Uterus (tissue), 2 donors: ENCODE results near the gene XNDC1N.

Source experiments
- CTCF ChIP-seq, 4 experiments: fragments of 200-600 bp in 2 of 4; fragments of 450-650 bp in 2 of 4; sonication (generic) in 2 of 4; IDR thresholded peaks; one replicate each; pipeline ENCODE4 v1.5.1; 2016 to 2019; ENCODE audit warnings: antibody characterized with exemption in 4 of 4, mild to moderate bottlenecking in 2 of 4, moderate library complexity in 1 of 4
- POLR2A ChIP-seq, 2 donors: fragments of 450-650 bp; IDR thresholded peaks; one replicate each; pipeline ENCODE4 v1.6.1; 2016; ENCODE audit warnings: antibody characterized with exemption in 2 of 2, mild to moderate bottlenecking in 1 of 2, moderate library complexity in 1 of 2

GRCh38 chr11:71931245-71931602, 2.8 kb upstream of the XNDC1N start:
- TF ChIP-seq CTCF (IDR thresholded peaks at IDR 0.05) (no peak), POLR2A (IDR thresholded peaks at IDR 0.05) (no peak)
